ENCODE results near the gene MINDY2.
"Not testable (repeated sequence)": the region's sequence is repeated elsewhere in the genome, so short reads cannot be mapped to it uniquely, and the experiment has no call there.

MINDY2 gene

GRCh38 chr15:58752716-58753115, 18.4 kb upstream of the MINDY2 start:
- DNase-seq (ENCODE audit: low spot score): no peak

GRCh38 chr15:58755350-58755749, 15.8 kb upstream of the MINDY2 start:
- DNase-seq (ENCODE audit: low spot score): no peak

- no peak for DNase-seq (ENCODE audit: low spot score)
Observed at GRCh38 chr15:58755956-58756355, 15.1 kb upstream of the MINDY2 start.

- DNase-seq (ENCODE audit: low spot score): no peak
Observed at GRCh38 chr15:58758141-58758540, 13.0 kb upstream of the MINDY2 start.

GRCh38 chr15:58760385-58761009, 10.6 kb upstream of the MINDY2 start:
- no peak for DNase-seq (ENCODE audit: low spot score)

- DNase-seq (ENCODE audit: low spot score): no peak
Observed at GRCh38 chr15:58761010-58761388, 10.1 kb upstream of the MINDY2 start.

GRCh38 chr15:58762285-58762684, 8.8 kb upstream of the MINDY2 start:
- no peak for DNase-seq (ENCODE audit: low spot score)

GRCh38 chr15:58762731-58763130, 8.4 kb upstream of the MINDY2 start:
- DNase-seq (ENCODE audit: low spot score): no peak

GRCh38 chr15:58764468-58764867, 6.6 kb upstream of the MINDY2 start:
- no peak for DNase-seq (ENCODE audit: low spot score)

GRCh38 chr15:58766290-58766689, 4.8 kb upstream of the MINDY2 start:
- DNase-seq (ENCODE audit: low spot score): no peak

GRCh38 chr15:58768601-58769004, 2.5 kb upstream of the MINDY2 start:
- DNase-seq (ENCODE audit: low spot score): not testable (repeated sequence)

- DNase-seq (ENCODE audit: low spot score): no peak
Observed at GRCh38 chr15:58770519-58770856, 614 bp upstream of the MINDY2 start.

- no peak for DNase-seq (ENCODE audit: low spot score)
Observed at GRCh38 chr15:58771621-58772250, 634 bp downstream of the MINDY2 start.

GRCh38 chr15:58773024-58773423, 1.9 kb downstream of the MINDY2 start:
- no peak for DNase-seq (ENCODE audit: low spot score)

- DNase-seq (ENCODE audit: low spot score): no peak
Observed at GRCh38 chr15:58775402-58775801, 4.3 kb downstream of the MINDY2 start.

GRCh38 chr15:58777107-58777506, 6.0 kb downstream of the MINDY2 start:
- no peak for DNase-seq (ENCODE audit: low spot score)

GRCh38 chr15:58779554-58779953, 8.5 kb downstream of the MINDY2 start:
- no peak for DNase-seq (ENCODE audit: low spot score)

GRCh38 chr15:58785355-58785754, 14.3 kb downstream of the MINDY2 start:
- DNase-seq (ENCODE audit: low spot score): no peak

- DNase-seq (ENCODE audit: low spot score): no peak
Observed at GRCh38 chr15:58788056-58788710, 17.1 kb downstream of the MINDY2 start.

- DNase-seq (ENCODE audit: low spot score): no peak
Observed at GRCh38 chr15:58793862-58794261, 22.8 kb downstream of the MINDY2 start.

- no peak for DNase-seq (ENCODE audit: low spot score)
Observed at GRCh38 chr15:58795825-58796224, 24.7 kb downstream of the MINDY2 start.

GRCh38 chr15:58797505-58797904, 26.4 kb downstream of the MINDY2 start:
- DNase-seq (ENCODE audit: low spot score): no peak

- no peak for DNase-seq (ENCODE audit: low spot score)
Observed at GRCh38 chr15:58805095-58805494, 34.0 kb downstream of the MINDY2 start.

- not testable (repeated sequence) for DNase-seq (ENCODE audit: low spot score)
Observed at GRCh38 chr15:58823267-58823666, 52.2 kb downstream of the MINDY2 start.

All from COLO829 (cell line).